ENCODE measurements around the gene DICER1. TPM values are rescaled to one million over a fixed set of nuclear protein-coding genes. Genes with fewer than 3 reads are reported as not detected.

DICER1 gene
- total and polyA plus RNA-seq, 2 donors (not counting 1 experiment from before 2014, with no cell fraction given), result 15.4 to 90.4 TPM

DNA sequence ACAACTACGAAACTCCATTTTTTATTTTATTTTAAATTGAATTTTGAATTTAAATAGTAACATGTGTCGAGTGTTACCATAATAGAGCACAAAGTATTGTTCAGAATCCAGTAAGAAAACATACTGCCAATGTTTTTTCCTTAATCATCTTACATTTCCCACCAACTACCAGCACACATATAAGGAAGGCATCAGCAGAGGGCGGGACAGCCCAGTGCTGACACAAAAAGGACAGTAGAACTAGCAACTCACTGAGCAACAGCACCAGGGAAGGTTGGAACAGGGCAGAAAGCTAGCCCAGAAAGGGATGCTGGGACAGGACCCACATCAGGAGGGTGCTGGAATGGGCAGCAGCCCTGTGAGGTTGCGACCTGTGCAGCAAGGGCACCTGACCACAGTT lies 43.9 kb downstream of the DICER1 start:
- H3K9me3 Mint-ChIP-seq (ENCODE audit: insufficient read depth), result no peaks in the 10 kb centered on the region
- ChIA-PET POLR2A (no interaction called here), CTCF (interaction anchor here (1.7 kb wide), 1 partner anchor 83 kb away, joined by 4 read pairs; no protein-coding TSS in a partner anchor)
- no peak overlapping the region for H3K27ac Mint-ChIP-seq
- Histone ChIP-seq H3K4me2 (replicated peaks; ENCODE audit: low read depth, low read length, poor library complexity, severe bottlenecking) (no peak overlapping the region), H4K20me1 (ENCODE audit: control insufficient read depth, insufficient read depth, low read length, poor library complexity, severe bottlenecking) (peaks cover 4% of the 10 kb centered on the region), H2AFZ (ENCODE audit: insufficient read depth, low read depth, low read length, poor library complexity, severe bottlenecking) (no peak overlapping the region), H3K79me2 (ENCODE audit: control insufficient read depth, insufficient read depth, low read length) (no peaks in the 10 kb centered on the region), H3K27ac (ENCODE audit: low read length in 2 of 2) (no peak overlapping the region), H3K9ac (ENCODE audit: low read length) (no peak overlapping the region), H3K36me3 (replicated peaks in 1 of 2; ENCODE audit: control extremely low read depth in 1 of 2, control insufficient read depth in 1 of 2, extremely low read depth in 1 of 2, insufficient read depth in 2 of 2, low read length in 1 of 2) (peaks cover 34 to 71% of the 10 kb centered on the region in 2 experiments), H3K9me3 (ENCODE audit: control extremely low read depth in 1 of 3, control insufficient read depth in 2 of 3, insufficient read depth in 1 of 3, low read length in 2 of 3) (no peaks in the 10 kb centered on the region), H3K4me3 (ENCODE audit: control extremely low read depth in 1 of 5, extremely low read depth in 1 of 5, insufficient read depth in 1 of 5, low read depth in 2 of 5, low read length in 4 of 5) (no peak overlapping the region), H3K27me3 (replicated peaks in 1 of 4; ENCODE audit: control extremely low read depth in 1 of 4, control insufficient read depth in 3 of 4, insufficient read depth in 4 of 4, low read length in 3 of 4) (no peaks in the 10 kb centered on the region), H3K4me1 (ENCODE audit: control insufficient read depth in 2 of 2, insufficient read depth in 2 of 2, low read length in 2 of 2) (no peaks in the 10 kb centered on the region)
- TF ChIP-seq, protein P1, sequence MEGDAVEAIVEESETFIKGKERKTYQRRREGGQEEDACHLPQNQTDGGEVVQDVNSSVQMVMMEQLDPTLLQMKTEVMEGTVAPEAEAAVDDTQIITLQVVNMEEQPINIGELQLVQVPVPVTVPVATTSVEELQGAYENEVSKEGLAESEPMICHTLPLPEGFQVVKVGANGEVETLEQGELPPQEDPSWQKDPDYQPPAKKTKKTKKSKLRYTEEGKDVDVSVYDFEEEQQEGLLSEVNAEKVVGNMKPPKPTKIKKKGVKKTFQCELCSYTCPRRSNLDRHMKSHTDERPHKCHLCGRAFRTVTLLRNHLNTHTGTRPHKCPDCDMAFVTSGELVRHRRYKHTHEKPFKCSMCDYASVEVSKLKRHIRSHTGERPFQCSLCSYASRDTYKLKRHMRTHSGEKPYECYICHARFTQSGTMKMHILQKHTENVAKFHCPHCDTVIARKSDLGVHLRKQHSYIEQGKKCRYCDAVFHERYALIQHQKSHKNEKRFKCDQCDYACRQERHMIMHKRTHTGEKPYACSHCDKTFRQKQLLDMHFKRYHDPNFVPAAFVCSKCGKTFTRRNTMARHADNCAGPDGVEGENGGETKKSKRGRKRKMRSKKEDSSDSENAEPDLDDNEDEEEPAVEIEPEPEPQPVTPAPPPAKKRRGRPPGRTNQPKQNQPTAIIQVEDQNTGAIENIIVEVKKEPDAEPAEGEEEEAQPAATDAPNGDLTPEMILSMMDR (IDR thresholded peaks at IDR 0.05), result no peak
- TF ChIP-seq EZH2 (IDR thresholded peaks at IDR 0.05; ENCODE audit: borderline replicate concordance, insufficient read depth, low read depth, low read length, poor library complexity, severe bottlenecking), result no peak
- 100% methylated on average over 1 of the region's 4 CpGs for WGBS (ENCODE audit: insufficient coverage)
- H3K4me3 Mint-ChIP-seq, result no peak overlapping the region
- H3K4me1 Mint-ChIP-seq, result no peaks in the 10 kb centered on the region
- intact Hi-C loops (cut with micrococcal nuclease), result no loop called here
- ATAC-seq (ENCODE audit: low read depth) (no peak), DNase-seq (no peak)
- no peaks in the 10 kb centered on the region for H3K27me3 Mint-ChIP-seq

DNA sequence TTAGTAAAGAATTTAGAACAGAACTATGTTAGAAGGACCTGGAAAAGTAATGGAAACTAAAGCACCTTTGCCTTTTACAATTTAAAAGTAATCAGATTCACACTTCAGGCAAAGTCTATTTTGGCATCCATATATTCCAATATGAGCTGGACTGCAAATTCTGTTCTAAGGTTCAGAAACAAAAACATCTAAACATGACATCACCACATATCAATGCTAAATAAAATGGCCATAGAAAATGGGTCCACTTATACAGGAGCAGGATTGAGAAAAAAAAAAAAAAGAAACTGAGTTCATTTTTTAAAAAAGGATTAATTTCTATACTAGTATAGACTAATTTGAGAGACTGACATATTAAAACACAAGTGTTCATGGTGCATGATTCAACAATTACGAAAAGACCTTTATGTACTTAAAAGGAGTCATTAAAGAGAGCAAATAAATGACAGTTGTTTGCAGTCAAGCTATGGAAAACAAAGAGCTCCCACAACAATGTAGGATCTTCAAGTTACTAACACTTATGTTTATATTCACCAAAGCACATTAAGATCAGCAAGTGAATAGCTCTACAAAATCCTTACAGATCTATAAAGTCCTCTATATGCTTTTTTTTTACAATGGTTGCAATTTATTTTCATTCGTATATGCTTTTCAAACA lies 45.7 kb downstream of the DICER1 start:
- H3K9me3 ChIP-seq (ENCODE audit: control extremely low read depth in 1 of 3, control insufficient read depth in 2 of 3, insufficient read depth in 1 of 3, low read length in 2 of 3), result no peaks in the 10 kb centered on the region
- H4K20me1 ChIP-seq (ENCODE audit: control insufficient read depth, insufficient read depth, low read length, poor library complexity, severe bottlenecking), result peaks cover 4% of the 10 kb centered on the region
- Mint-ChIP-seq H3K27me3 (no peaks in the 10 kb centered on the region), H3K4me1 (no peaks in the 10 kb centered on the region), H3K27ac (no peak overlapping the region), H3K9me3 (ENCODE audit: insufficient read depth) (no peaks in the 10 kb centered on the region), H3K4me3 (no peak overlapping the region)
- ChIA-PET CTCF (interaction anchor here (0.7 to 1.4 kb wide), 5 partner anchors 11 to 314 kb away, joined by 3 to 5 read pairs (median 4); no protein-coding TSS in a partner anchor), POLR2A (no interaction called here)
- no peak overlapping the region for H2AFZ ChIP-seq (ENCODE audit: insufficient read depth, low read depth, low read length, poor library complexity, severe bottlenecking)
- no peak overlapping the region for H3K9ac ChIP-seq (ENCODE audit: low read length)
- intact Hi-C loops (cut with micrococcal nuclease), result no loop called here
- H3K4me3 ChIP-seq (ENCODE audit: control extremely low read depth in 1 of 5, extremely low read depth in 1 of 5, insufficient read depth in 1 of 5, low read depth in 2 of 5, low read length in 4 of 5), result no peak overlapping the region
- H3K27me3 ChIP-seq (replicated peaks in 1 of 4; ENCODE audit: control extremely low read depth in 1 of 4, control insufficient read depth in 3 of 4, insufficient read depth in 4 of 4, low read length in 3 of 4), result no peaks in the 10 kb centered on the region
- no peak for ATAC-seq (ENCODE audit: low read depth)
- TF ChIP-seq EZH2 (IDR thresholded peaks at IDR 0.05; ENCODE audit: borderline replicate concordance, insufficient read depth, low read depth, low read length, poor library complexity, severe bottlenecking), result no peak
- TF ChIP-seq, protein P1 (IDR thresholded peaks at IDR 0.05), result no peak
- H3K79me2 ChIP-seq (ENCODE audit: control insufficient read depth, insufficient read depth, low read length), result no peaks in the 10 kb centered on the region
- peaks cover 40 to 73% of the 10 kb centered on the region in 2 experiments for H3K36me3 ChIP-seq (replicated peaks in 1 of 2; ENCODE audit: control extremely low read depth in 1 of 2, control insufficient read depth in 1 of 2, extremely low read depth in 1 of 2, insufficient read depth in 2 of 2, low read length in 1 of 2)
- no peak for DNase-seq
- no peaks in the 10 kb centered on the region for H3K4me1 ChIP-seq (ENCODE audit: control insufficient read depth in 2 of 2, insufficient read depth in 2 of 2, low read length in 2 of 2)
- H3K27ac ChIP-seq (ENCODE audit: low read length in 2 of 2), result no peak overlapping the region
- 100% methylated on average over 1 of the region's 2 CpGs for WGBS (ENCODE audit: insufficient coverage)
- no peak overlapping the region for H3K4me2 ChIP-seq (replicated peaks; ENCODE audit: low read depth, low read length, poor library complexity, severe bottlenecking)

All from B cell (primary cell).